Mesenchymal stem cell (in vitro differentiated cells and primary cell): Measurements from ENCODE around the gene MIDN.
A peak's percentile ranks its signal among the peaks of the same experiment; 100 is the strongest.

Experiments used
- DNase-seq: peaks from one replicate; pipeline ENCODE4 v3.0.0-alpha.2; 2013
- H2AFZ ChIP-seq: one replicate; pipeline ENCODE4 v1.6.1; 2013; ENCODE audit warnings: low read depth, mild to moderate bottlenecking, control low read depth, inconsistent platforms, low read length, moderate library complexity
- H2AK5ac ChIP-seq: 2 replicates; pipeline ENCODE4 v1.6.1; 2013; ENCODE audit warnings: low read length, moderate library complexity, mild to moderate bottlenecking, inconsistent platforms; ENCODE audit not compliant: severe bottlenecking
- H2BK120ac ChIP-seq: one replicate; pipeline ENCODE4 v1.6.1; 2013; ENCODE audit warnings: low read depth, mild to moderate bottlenecking, inconsistent platforms, low read length, moderate library complexity
- H2BK12ac ChIP-seq, 2 experiments: one replicate each; pipeline ENCODE4 v1.6.1; 2013; ENCODE audit warnings: inconsistent platforms in 2 of 2, low read length in 2 of 2, mild to moderate bottlenecking in 2 of 2, moderate library complexity in 2 of 2, control low read depth in 1 of 2
- H2BK15ac ChIP-seq: one replicate; pipeline ENCODE4 v1.6.1; 2013; ENCODE audit warnings: mild to moderate bottlenecking, low read depth, inconsistent platforms; ENCODE audit not compliant: poor library complexity, severe bottlenecking
- H2BK5ac ChIP-seq: 2 replicates; pipeline ENCODE4 v1.6.1; 2013; ENCODE audit warnings: low read depth, mild to moderate bottlenecking, low read length, control low read depth, inconsistent platforms; ENCODE audit not compliant: poor library complexity, severe bottlenecking
- H3K14ac ChIP-seq, 2 experiments: one replicate each; pipeline ENCODE4 v1.6.1; 2013; ENCODE audit warnings: inconsistent platforms in 2 of 2, low read length in 2 of 2, control low read depth in 1 of 2, mild to moderate bottlenecking in 1 of 2, moderate library complexity in 1 of 2
- H3K18ac ChIP-seq, 2 experiments: one replicate each; pipeline ENCODE4 v1.6.1; 2013; ENCODE audit warnings: inconsistent platforms in 2 of 2, low read length in 2 of 2, control low read depth in 1 of 2, low read depth in 1 of 2, mild to moderate bottlenecking in 1 of 2
- H3K23ac ChIP-seq, 2 experiments: one replicate each; pipeline ENCODE4 v1.6.1; 2013; ENCODE audit warnings: inconsistent platforms in 2 of 2, low read length in 2 of 2, mild to moderate bottlenecking in 2 of 2, moderate library complexity in 2 of 2, control low read depth in 1 of 2
- H3K27ac ChIP-seq: 2 replicates; pipeline ENCODE4 v1.5.1; 2013; ENCODE audit warnings: mild to moderate bottlenecking, moderate library complexity, low read length, control low read depth, inconsistent platforms; ENCODE audit not compliant: poor library complexity, severe bottlenecking
- H3K27me3 ChIP-seq, 2 experiments: 2 replicates each; pipeline versions ENCODE4 v1.6.1 to v1.7.0; 2013; ENCODE audit warnings: low read length in 2 of 2, mild to moderate bottlenecking in 2 of 2, moderate library complexity in 2 of 2, control low read depth in 1 of 2, inconsistent platforms in 1 of 2; ENCODE audit not compliant: control insufficient read depth in 1 of 2, insufficient read depth in 1 of 2
- H3K36me3 ChIP-seq, 2 experiments: 2 replicates each; pipeline versions ENCODE4 v1.6.1 to v1.7.0; 2013; ENCODE audit warnings: low read length in 2 of 2, control low read depth in 1 of 2, inconsistent platforms in 1 of 2, low read depth in 1 of 2, mild to moderate bottlenecking in 1 of 2; ENCODE audit not compliant: insufficient read depth in 2 of 2, control insufficient read depth in 1 of 2
- H3K4ac ChIP-seq, 2 experiments: one replicate each; pipeline ENCODE4 v1.6.1; 2013; ENCODE audit warnings: inconsistent platforms in 2 of 2, low read length in 2 of 2, mild to moderate bottlenecking in 2 of 2, moderate library complexity in 2 of 2, control low read depth in 1 of 2, low read depth in 1 of 2
- H3K4me1 ChIP-seq: 2 replicates; pipeline ENCODE4 v1.6.1; 2013; ENCODE audit warnings: low read depth, low read length, control low read depth; ENCODE audit not compliant: control insufficient read depth, insufficient read depth
- H3K4me2 ChIP-seq: 2 replicates; pipeline ENCODE4 v1.6.1; 2013; ENCODE audit warnings: low read length, mild to moderate bottlenecking, inconsistent platforms; ENCODE audit not compliant: poor library complexity, severe bottlenecking
- H3K4me3 ChIP-seq, 2 experiments: 2 replicates each; pipeline versions ENCODE4 v1.5.1 to v1.7.0; 2013; ENCODE audit warnings: low read length in 2 of 2, mild to moderate bottlenecking in 2 of 2, control low read depth in 1 of 2, low read depth in 1 of 2; ENCODE audit not compliant: insufficient read depth in 1 of 2
- H3K79me1 ChIP-seq: replicated peaks from 2 replicates; pipeline ENCODE4 v1.6.1; 2013; ENCODE audit warnings: mild to moderate bottlenecking, control low read depth, low read length, inconsistent platforms; ENCODE audit not compliant: poor library complexity, severe bottlenecking
- H3K9ac ChIP-seq: 2 replicates; pipeline ENCODE4 v1.7.0; 2013; ENCODE audit warnings: mild to moderate bottlenecking, low read length, moderate library complexity
- H3K9me3 ChIP-seq: 2 replicates; pipeline ENCODE4 v1.7.0; 2013; ENCODE audit warnings: mild to moderate bottlenecking, low read length; ENCODE audit not compliant: control insufficient read depth
- H4K8ac ChIP-seq: one replicate; pipeline ENCODE4 v1.6.1; 2013; ENCODE audit warnings: inconsistent platforms, mild to moderate bottlenecking, low read length, moderate library complexity
- H4K91ac ChIP-seq: one replicate; pipeline ENCODE4 v1.6.1; 2013; ENCODE audit warnings: mild to moderate bottlenecking, low read length, inconsistent platforms
- WGBS: methylation state at CpG from one replicate; pipeline ENCODE4 v1.1.7; 2013; ENCODE audit warnings: mixed read lengths; 5-methylcytosine and 5-hydroxymethylcytosine counted together

The MIDN gene

GRCh38 chr19:1240925-1241324 is 7.5 kb upstream of the MIDN start:
- H2BK15ac ChIP-seq = no peak overlapping the region
- no peaks in the 10 kb centered on the region for H3K27me3 ChIP-seq
- peak overlapping the region in 1 of 2 experiments; percentile 10 for H2BK12ac ChIP-seq
- H3K36me3 ChIP-seq = peaks cover 5 to 28% of the 10 kb centered on the region in 2 experiments
- H3K9ac ChIP-seq = peak overlapping the region; percentile 85
- H4K91ac ChIP-seq = no peak overlapping the region
- H3K4ac ChIP-seq = no peak overlapping the region
- no peak overlapping the region for H4K8ac ChIP-seq
- 83% methylated on average over 15 of the region's 15 CpGs for WGBS
- peaks cover 23% of the 10 kb centered on the region for H3K79me1 ChIP-seq
- no peak overlapping the region for H3K23ac ChIP-seq
- no peak overlapping the region for H2AK5ac ChIP-seq
- no peak overlapping the region for H3K18ac ChIP-seq
- peak overlapping the region; percentile 12 for H2BK5ac ChIP-seq
- H3K4me1 ChIP-seq = peaks cover 56% of the 10 kb centered on the region
- H2AFZ ChIP-seq = no peak overlapping the region
- H3K4me3 ChIP-seq = peak overlapping the region in 1 of 2 experiments; percentile 93
- no peaks in the 10 kb centered on the region for H3K9me3 ChIP-seq
- DNase-seq = no peak
- no peak overlapping the region for H3K27ac ChIP-seq
- H2BK120ac ChIP-seq = no peak overlapping the region
- peak overlapping the region; percentile 79 for H3K4me2 ChIP-seq
- no peak overlapping the region for H3K14ac ChIP-seq

GRCh38 chr19:1241417-1242095 is 6.8 kb upstream of the MIDN start, which contains the start of gene ATP5F1D:
Gene ATP5F1D, plus strand, starts transcription at chr19:1241751. Its CDS starts 100 bp downstream, at chr19:1241851.
- Histone ChIP-seq H2BK5ac (peak within 1 kb of the TSS; percentile 52), H2BK12ac (peak within 1 kb of the TSS in 1 of 2 experiments; percentile 92), H3K4ac (peak within 1 kb of the TSS; percentile 19 to 99), H2BK120ac (peak within 1 kb of the TSS; percentile 9), H3K79me1 (peaks cover 21% of the 10 kb centered on the region), H3K14ac (peak within 1 kb of the TSS; percentile 94 to 99), H3K4me3 (peak within 1 kb of the TSS; percentile 90 to 93), H3K9ac (peak within 1 kb of the TSS; percentile 85), H4K8ac (peak within 1 kb of the TSS; percentile 97), H2AFZ (no peak within 1 kb of the TSS), H3K27me3 (no peaks in the 10 kb centered on the region), H2AK5ac (peak within 1 kb of the TSS; percentile 53), H3K27ac (no peak within 1 kb of the TSS), H3K18ac (peak within 1 kb of the TSS; percentile 94 to 100), H2BK15ac (peak within 1 kb of the TSS; percentile 97), H3K36me3 (peaks cover 5 to 29% of the 10 kb centered on the region in 2 experiments), H3K9me3 (no peaks in the 10 kb centered on the region), H3K23ac (peak within 1 kb of the TSS in 1 of 2 experiments; percentile 99), H4K91ac (peak within 1 kb of the TSS; percentile 96), H3K4me2 (peak within 1 kb of the TSS; percentile 79), H3K4me1 (peaks cover 56% of the 10 kb centered on the region)
- DNase-seq = peak; percentile 95
- 2% methylated on average over 79 of the region's 79 CpGs for WGBS

GRCh38 chr19:1243768-1244692 is 4.4 kb upstream of the MIDN start:
- peaks cover 62% of the 10 kb centered on the region for H3K4me1 ChIP-seq
- H3K9me3 ChIP-seq = no peaks in the 10 kb centered on the region
- peak overlapping the region in 1 of 2 experiments; percentile 68 for H3K4me3 ChIP-seq
- peak overlapping the region in 1 of 2 experiments; percentile 77 for H3K18ac ChIP-seq
- peak overlapping the region; percentile 39 for H2AK5ac ChIP-seq
- peaks cover 5 to 29% of the 10 kb centered on the region in 2 experiments for H3K36me3 ChIP-seq
- peak overlapping the region; percentile 63 for H4K8ac ChIP-seq
- peak overlapping the region; percentile 68 for H3K9ac ChIP-seq
- no peak overlapping the region for H2BK5ac ChIP-seq
- WGBS = 64% methylated on average over 33 of the region's 33 CpGs
- peak overlapping the region; percentile 77 for H4K91ac ChIP-seq
- H3K4me2 ChIP-seq = peak overlapping the region; percentile 47
- H3K79me1 ChIP-seq = peaks cover 22% of the 10 kb centered on the region
- no peak overlapping the region for H2AFZ ChIP-seq
- no peak overlapping the region for H2BK120ac ChIP-seq
- H3K14ac ChIP-seq = peak overlapping the region in 1 of 2 experiments; percentile 56
- no peaks in the 10 kb centered on the region for H3K27me3 ChIP-seq
- H3K27ac ChIP-seq = peak overlapping the region; percentile 62
- H3K4ac ChIP-seq = peak overlapping the region in 1 of 2 experiments; percentile 65
- H2BK12ac ChIP-seq = peak overlapping the region in 1 of 2 experiments; percentile 8
- H2BK15ac ChIP-seq = peak overlapping the region; percentile 44
- peak; percentile 83 for DNase-seq
- no peak overlapping the region for H3K23ac ChIP-seq
